Measurements from ENCODE around the gene CNOT11. TPM values are rescaled to one million over a fixed set of nuclear protein-coding genes. Genes with fewer than 3 reads are reported as not detected.
"Not testable (repeated sequence)": the region's sequence is repeated elsewhere in the genome, so short reads cannot be mapped to it uniquely, and the experiment has no call there.

The CNOT11 gene
- total RNA-seq, 6 experiments from 2014 or later, result 38.1 to 53.8 (median 43.0) TPM

GRCh38 chr2:101310090-101310833 lies 57.6 kb downstream of the CNOT11 start:
- Mint-ChIP-seq H3K9me3 (no peaks in the 10 kb centered on the region), H3K4me1 (ENCODE audit: low read depth) (peaks cover 44% of the 10 kb centered on the region), H3K27ac (no peak overlapping the region), H3K27me3 (ENCODE audit: insufficient read depth) (peaks cover 4% of the 10 kb centered on the region), H3K36me3 (ENCODE audit: low read depth) (0 out of 2 replicates have a peak, but pooled peaks cover 6% of the 10 kb centered on the region), H3K4me3 (peak overlapping the region; percentile 11; the same call in 1 of the 2 replicates)
- DNase-seq, result no peak
- TF ChIP-seq, protein P1, sequence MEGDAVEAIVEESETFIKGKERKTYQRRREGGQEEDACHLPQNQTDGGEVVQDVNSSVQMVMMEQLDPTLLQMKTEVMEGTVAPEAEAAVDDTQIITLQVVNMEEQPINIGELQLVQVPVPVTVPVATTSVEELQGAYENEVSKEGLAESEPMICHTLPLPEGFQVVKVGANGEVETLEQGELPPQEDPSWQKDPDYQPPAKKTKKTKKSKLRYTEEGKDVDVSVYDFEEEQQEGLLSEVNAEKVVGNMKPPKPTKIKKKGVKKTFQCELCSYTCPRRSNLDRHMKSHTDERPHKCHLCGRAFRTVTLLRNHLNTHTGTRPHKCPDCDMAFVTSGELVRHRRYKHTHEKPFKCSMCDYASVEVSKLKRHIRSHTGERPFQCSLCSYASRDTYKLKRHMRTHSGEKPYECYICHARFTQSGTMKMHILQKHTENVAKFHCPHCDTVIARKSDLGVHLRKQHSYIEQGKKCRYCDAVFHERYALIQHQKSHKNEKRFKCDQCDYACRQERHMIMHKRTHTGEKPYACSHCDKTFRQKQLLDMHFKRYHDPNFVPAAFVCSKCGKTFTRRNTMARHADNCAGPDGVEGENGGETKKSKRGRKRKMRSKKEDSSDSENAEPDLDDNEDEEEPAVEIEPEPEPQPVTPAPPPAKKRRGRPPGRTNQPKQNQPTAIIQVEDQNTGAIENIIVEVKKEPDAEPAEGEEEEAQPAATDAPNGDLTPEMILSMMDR (IDR thresholded peaks at IDR 0.05), result no peak

DNA sequence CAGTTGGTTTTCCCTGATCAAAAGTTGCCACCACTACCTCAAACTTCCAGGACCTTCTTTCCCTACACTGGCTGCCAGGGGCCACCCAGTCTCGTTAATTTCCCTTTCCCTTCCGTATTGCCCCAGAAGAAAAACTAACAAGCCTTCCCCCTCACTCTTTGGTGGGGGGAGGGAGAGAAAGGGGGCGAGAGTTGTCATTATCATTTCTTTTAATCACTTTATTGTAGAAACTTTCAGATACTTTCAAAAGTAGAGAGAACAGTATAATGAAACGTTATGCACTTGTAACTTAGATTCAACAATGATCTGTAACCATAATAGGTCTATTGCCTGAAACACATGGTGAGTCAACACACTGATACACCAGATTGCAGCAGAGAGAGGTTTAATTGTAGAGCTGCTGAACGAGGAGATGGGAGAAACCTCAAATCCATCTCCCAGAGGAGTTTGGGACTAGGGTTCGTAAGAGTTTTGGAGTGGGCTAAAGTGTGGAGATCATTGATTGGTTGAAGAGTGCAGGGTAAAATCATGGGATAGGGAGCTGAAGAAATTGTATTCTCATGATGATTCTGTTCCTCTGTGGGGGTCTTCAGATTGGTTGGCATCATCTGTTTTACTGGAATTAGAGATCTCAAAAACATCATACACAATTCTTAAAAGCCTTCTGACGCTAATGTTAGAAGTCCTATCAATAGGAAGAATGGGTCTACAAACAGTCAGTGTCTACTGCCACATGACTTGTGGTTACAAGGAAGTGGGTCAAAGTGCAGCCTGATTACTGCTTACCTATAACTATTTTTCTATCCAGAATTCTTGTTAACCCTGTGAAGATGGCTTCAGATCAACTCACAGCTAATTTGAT lies 58.4 kb downstream of the CNOT11 start:
- H3K9me3 Mint-ChIP-seq, result no peaks in the 10 kb centered on the region
- H3K36me3 Mint-ChIP-seq (ENCODE audit: low read depth), result no peaks in the 10 kb centered on the region
- H3K4me3 Mint-ChIP-seq, result no peak overlapping the region
- H3K27me3 Mint-ChIP-seq (ENCODE audit: insufficient read depth), result peaks cover 4% of the 10 kb centered on the region
- TF ChIP-seq, protein P1 (IDR thresholded peaks at IDR 0.05), result no peak
- DNase-seq, result no peak
- H3K27ac Mint-ChIP-seq, result no peak overlapping the region
- H3K4me1 Mint-ChIP-seq (ENCODE audit: low read depth), result peaks cover 35% of the 10 kb centered on the region

DNA sequence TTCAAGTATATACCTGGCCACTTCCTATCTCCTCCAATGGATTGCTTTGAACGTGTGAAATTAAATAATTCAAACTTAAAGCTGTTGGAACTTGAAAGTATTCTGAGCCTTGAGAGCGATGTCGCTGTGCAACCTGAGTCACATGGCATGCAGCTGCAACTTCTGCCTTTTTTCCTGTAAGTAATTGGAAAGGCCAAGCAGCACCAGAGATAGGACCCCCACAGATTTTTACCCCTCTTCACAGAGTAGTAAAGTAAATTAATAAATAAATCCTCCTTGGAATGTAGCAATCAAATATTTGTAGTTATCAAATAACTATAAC lies 59.0 kb downstream of the CNOT11 start:
- H3K9me3 Mint-ChIP-seq, result 0 out of 2 replicates have a peak, but pooled peaks cover under 1% of the 10 kb centered on the region
- H3K4me1 Mint-ChIP-seq (ENCODE audit: low read depth), result peaks cover 30% of the 10 kb centered on the region
- H3K27ac Mint-ChIP-seq, result no peak overlapping the region
- no peak overlapping the region for H3K4me3 Mint-ChIP-seq
- 0 out of 2 replicates have a peak, but pooled peaks cover 1% of the 10 kb centered on the region for H3K36me3 Mint-ChIP-seq (ENCODE audit: low read depth)
- DNase-seq, result no peak
- peaks cover 6% of the 10 kb centered on the region for H3K27me3 Mint-ChIP-seq (ENCODE audit: insufficient read depth)
- TF ChIP-seq, protein P1 (IDR thresholded peaks at IDR 0.05), result no peak

DNA sequence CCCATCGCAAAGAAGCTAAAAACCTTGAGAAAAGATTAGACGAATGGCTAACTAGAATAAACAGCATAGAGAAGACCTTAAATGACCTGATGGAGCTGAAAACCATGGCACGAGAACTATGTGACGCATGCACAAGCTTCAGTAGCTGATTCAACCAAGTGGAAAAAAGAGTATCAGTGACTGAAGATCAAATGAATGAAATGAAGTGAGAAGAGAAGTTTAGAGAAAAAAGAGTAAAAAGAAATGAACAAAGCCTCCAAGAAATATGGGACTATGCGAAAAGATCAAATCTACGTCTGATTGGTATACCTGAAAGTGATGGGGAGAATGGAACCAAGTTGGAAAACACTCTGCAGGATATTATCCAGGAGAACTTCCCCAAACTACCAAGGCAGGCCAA lies 63.9 kb downstream of the CNOT11 start:
- H3K27ac Mint-ChIP-seq; DNase-seq; H3K9me3 Mint-ChIP-seq; H3K4me3 Mint-ChIP-seq; H3K4me1 Mint-ChIP-seq (ENCODE audit: low read depth): not testable (repeated sequence)
- H3K27me3 Mint-ChIP-seq (ENCODE audit: insufficient read depth), result peaks cover 39% of the 10 kb centered on the region
- H3K36me3 Mint-ChIP-seq (ENCODE audit: low read depth), result peaks cover 10% of the 10 kb centered on the region; the same call in 1 of the 2 replicates

Small RNAs within 50 kb of the gene (microRNA-seq; reads per million reads assigned to microRNA genes)
- not detected for gene MIR5696

Other genes with a start within 250 kb of the CNOT11 start
- 1 to 10 TPM; 1.2 to 2.0 (median 1.5) TPM for gene TBC1D8, start 101.5 kb upstream of the CNOT11 start, total RNA-seq (2021; fragmentation: NEBNext Ultra II Directional; extraction: Animal tissue kit (Norgen Biotek cat#: 25700))
- gene RNF149, start 55.8 kb downstream of the CNOT11 start, total RNA-seq (2021; fragmentation: NEBNext Ultra II Directional; extraction: Animal tissue kit (Norgen Biotek cat#: 25700)), result 10 to 100 TPM; 24.6 to 33.4 (median 26.0) TPM
- gene CREG2, start 134.6 kb downstream of the CNOT11 start, total RNA-seq (2021; fragmentation: NEBNext Ultra II Directional; extraction: Animal tissue kit (Norgen Biotek cat#: 25700)), result not detected
- gene RFX8, start 222.2 kb downstream of the CNOT11 start, total RNA-seq (2021; fragmentation: NEBNext Ultra II Directional; extraction: Animal tissue kit (Norgen Biotek cat#: 25700)), result 1 to 10 TPM; 2.8 to 8.0 (median 5.3) TPM

Data from HFFc6 (cell line).